Stimulated activated naive CD4-positive, alpha-beta T cell (primary cell): ENCODE results near the gene FCHSD2.

Experiments used
- DNase-seq, 6 experiments: peaks; one replicate each; lab custom pipeline; 2025; lab: John Stamatoyannopoulos, UW

FCHSD2 gene

GRCh38 chr11:72971192-72971967, 170.7 kb downstream of the FCHSD2 start:
- DNase-seq: no peak

- no peak for DNase-seq
Measured at GRCh38 chr11:72970557-72971118, 171.5 kb downstream of the FCHSD2 start.

- no peak for DNase-seq
Measured at GRCh38 chr11:72969894-72970335, 172.2 kb downstream of the FCHSD2 start.

GRCh38 chr11:72968390-72968789, 173.7 kb downstream of the FCHSD2 start:
- DNase-seq: no peak

- no peak for DNase-seq
Measured at GRCh38 chr11:72965672-72966071, 176.4 kb downstream of the FCHSD2 start.

- no peak for DNase-seq
Measured at GRCh38 chr11:72962717-72963116, 179.4 kb downstream of the FCHSD2 start.

GRCh38 chr11:72962084-72962483, 180.0 kb downstream of the FCHSD2 start:
- no peak for DNase-seq

GRCh38 chr11:72959998-72960731, 182.0 kb downstream of the FCHSD2 start:
- no peak for DNase-seq

- DNase-seq: no peak
Measured at GRCh38 chr11:72958791-72959190, 183.3 kb downstream of the FCHSD2 start.

- DNase-seq: no peak
Measured at GRCh38 chr11:72955466-72955865, 186.7 kb downstream of the FCHSD2 start.

- DNase-seq: no peak
Measured at GRCh38 chr11:72954860-72955259, 187.3 kb downstream of the FCHSD2 start.

GRCh38 chr11:72953637-72954036, 188.5 kb downstream of the FCHSD2 start:
- DNase-seq: no peak

GRCh38 chr11:72951888-72952287, 190.2 kb downstream of the FCHSD2 start:
- no peak for DNase-seq

- no peak for DNase-seq
Measured at GRCh38 chr11:72951193-72951592, 190.9 kb downstream of the FCHSD2 start.

- DNase-seq: no peak
Measured at GRCh38 chr11:72950685-72951084, 191.4 kb downstream of the FCHSD2 start.

GRCh38 chr11:72947229-72947628, 194.9 kb downstream of the FCHSD2 start:
- no peak for DNase-seq

GRCh38 chr11:72943664-72944063, 198.5 kb downstream of the FCHSD2 start:
- DNase-seq: no peak

- DNase-seq: no peak
Measured at GRCh38 chr11:72940417-72940816, 201.7 kb downstream of the FCHSD2 start.

GRCh38 chr11:72939031-72939430, 203.1 kb downstream of the FCHSD2 start:
- no peak for DNase-seq

GRCh38 chr11:72937439-72937838, 204.7 kb downstream of the FCHSD2 start:
- no peak for DNase-seq

GRCh38 chr11:72935700-72936099, 206.4 kb downstream of the FCHSD2 start:
- DNase-seq: no peak

GRCh38 chr11:72932132-72932570, 210.0 kb downstream of the FCHSD2 start:
- DNase-seq: no peak

- DNase-seq: no peak
Measured at GRCh38 chr11:72930008-72930407, 212.1 kb downstream of the FCHSD2 start.
